Cardiac fibroblast (primary cell): ENCODE data around the gene TMEM43.
"Not testable (repeated sequence)": the region's sequence is repeated elsewhere in the genome, so short reads cannot be mapped to it uniquely, and the experiment has no call there.

ENCODE experiments used
- DNase-seq, 2 donors: peaks; one replicate each; pipeline versions ENCODE4 v3.0.0 to v3.0.0-alpha.2; 2010; ENCODE audit warnings: low read depth in 2 of 2
- H3K4me3 ChIP-seq, 2 donors: replicated peaks in 1 of 2; 1 replicate in 1 of 2; 2 replicates in 1 of 2; pipeline ENCODE4 v1.5.1; 2011; ENCODE audit warnings: low read depth in 2 of 2, low read length in 2 of 2, mild to moderate bottlenecking in 2 of 2, moderate library complexity in 1 of 2
- CTCF ChIP-seq: IDR thresholded peaks from one replicate; pipeline ENCODE4 v1.5.1; 2011; ENCODE audit warnings: low read depth, mild to moderate bottlenecking, low read length, inconsistent platforms

Gene TMEM43

DNA sequence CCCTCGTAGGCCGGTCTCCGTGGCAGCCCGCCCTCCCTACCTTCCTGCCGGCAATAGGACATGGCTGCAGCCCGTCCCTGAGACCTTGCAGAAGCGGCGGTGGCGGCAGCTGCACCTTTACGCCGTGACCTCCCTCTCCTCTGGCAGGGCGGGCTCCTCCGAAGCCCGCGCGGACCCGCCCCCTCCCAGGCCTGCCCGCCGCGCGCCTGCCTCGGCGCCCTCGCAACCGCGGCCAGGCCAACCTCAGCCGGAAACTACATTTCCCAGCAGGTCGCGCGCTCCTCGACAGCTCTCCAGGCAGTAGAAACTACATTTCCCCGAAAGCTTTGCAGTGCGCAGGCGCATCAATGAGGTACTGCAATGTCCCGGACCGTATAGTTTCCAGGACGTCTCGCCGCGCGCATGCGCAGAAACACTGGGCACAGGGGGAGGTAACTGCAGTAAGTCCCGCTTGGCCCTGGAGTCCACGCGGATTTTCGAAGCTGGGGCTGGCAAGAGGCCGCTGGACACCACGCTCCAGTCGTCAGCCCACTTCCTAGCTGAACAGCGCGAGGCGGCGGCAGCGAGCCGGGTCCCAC is at the start of gene TMEM43, which contains the start of gene CHCHD4:
Gene TMEM43 (plus strand): TSS at position 438 of the 578 bp plus-strand sequence. CDS start 142 bp downstream, outside the sequence.
Gene CHCHD4 (minus strand): TSS at position 256 of the 578 bp plus-strand sequence. CDS start 194 bp downstream, at position 62.
- peak; percentile 99 to 100 for DNase-seq
- TF ChIP-seq CTCF = no peak
- H3K4me3 ChIP-seq = peak within 1 kb of the TSS; percentile 100

DNA sequence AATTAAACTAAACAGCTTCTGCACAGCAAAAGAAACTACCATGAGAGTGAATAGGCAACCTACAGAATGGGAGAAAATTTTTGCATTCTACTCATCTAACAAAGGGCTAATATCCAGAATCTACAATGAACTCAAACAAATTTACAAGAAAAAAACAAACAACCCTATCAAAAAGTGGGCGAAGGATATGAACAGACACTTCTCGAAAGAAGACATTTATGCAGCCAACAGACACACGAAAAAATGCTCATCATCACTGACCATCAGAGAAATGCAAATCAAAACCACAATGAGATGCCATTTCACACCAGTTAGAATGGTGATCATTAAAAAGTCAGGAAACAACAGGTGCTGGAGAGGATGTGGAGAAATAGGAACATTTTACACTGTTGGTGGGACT is 49.6 kb upstream of the TMEM43 start:
- not testable (repeated sequence) for H3K4me3 ChIP-seq, DNase-seq

- no peak overlapping the region for H3K4me3 ChIP-seq
- no peak for TF ChIP-seq CTCF
- peak in 1 of 2 donors; percentile 3 for DNase-seq
Observed at GRCh38 chr3:14077310-14077709, 47.5 kb upstream of the TMEM43 start.

DNA sequence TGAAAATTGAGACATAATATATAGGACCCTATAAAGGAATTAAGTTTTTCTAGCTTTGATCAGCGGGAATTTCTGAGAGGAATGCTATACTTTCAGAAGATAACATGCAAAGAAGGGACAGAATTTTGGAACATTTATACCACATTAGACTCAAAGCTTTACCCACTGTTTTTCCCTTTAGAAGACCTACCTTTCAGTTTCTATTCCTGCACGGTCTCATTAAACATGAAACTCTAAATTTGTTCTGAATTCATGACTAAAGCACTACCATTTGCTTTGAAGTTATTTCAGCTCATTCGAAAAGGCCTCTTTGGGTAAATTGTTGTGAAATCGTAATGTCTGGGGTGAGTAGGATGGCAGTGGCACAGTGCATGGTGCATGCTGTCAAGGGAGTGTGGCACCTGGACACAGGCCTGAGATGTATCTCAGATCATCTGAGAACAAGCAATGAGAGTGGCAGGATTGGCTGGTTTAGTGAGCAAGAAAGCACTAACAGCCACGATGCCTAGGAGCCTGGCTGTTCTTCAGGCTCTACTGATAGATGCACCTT is 42.7 kb upstream of the TMEM43 start:
- DNase-seq = no peak

GRCh38 chr3:14087461-14087860 is 37.4 kb upstream of the TMEM43 start:
- DNase-seq, H3K4me3 ChIP-seq: not testable (repeated sequence)

More for the DNA sequence above, 42.7 kb upstream of the TMEM43 start:
- TF ChIP-seq CTCF = no peak
- no peak overlapping the region for H3K4me3 ChIP-seq

DNA sequence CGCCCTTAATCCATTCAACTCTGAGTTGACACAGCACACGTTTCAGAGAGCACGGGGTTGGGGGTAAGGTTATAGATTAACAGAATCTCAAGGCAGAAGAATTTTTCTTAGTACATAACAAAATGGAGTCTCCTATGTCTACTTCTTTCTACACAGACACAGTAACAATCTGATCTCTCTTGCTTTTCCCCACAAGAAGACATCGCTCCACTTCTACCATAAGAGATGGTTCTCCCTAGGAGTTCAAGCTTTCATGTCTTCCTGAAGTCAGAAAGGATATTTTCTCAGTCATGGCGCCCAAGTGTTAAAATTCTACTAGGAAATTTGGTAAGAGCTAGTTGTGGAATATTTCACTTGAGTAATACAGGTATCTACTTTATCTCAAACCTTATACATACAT is 32.9 kb upstream of the TMEM43 start:
- not testable (repeated sequence) for DNase-seq, H3K4me3 ChIP-seq

GRCh38 chr3:14092464-14092863 is 32.4 kb upstream of the TMEM43 start:
- H3K4me3 ChIP-seq = no peak overlapping the region
- DNase-seq = no peak
- TF ChIP-seq CTCF = no peak

DNA sequence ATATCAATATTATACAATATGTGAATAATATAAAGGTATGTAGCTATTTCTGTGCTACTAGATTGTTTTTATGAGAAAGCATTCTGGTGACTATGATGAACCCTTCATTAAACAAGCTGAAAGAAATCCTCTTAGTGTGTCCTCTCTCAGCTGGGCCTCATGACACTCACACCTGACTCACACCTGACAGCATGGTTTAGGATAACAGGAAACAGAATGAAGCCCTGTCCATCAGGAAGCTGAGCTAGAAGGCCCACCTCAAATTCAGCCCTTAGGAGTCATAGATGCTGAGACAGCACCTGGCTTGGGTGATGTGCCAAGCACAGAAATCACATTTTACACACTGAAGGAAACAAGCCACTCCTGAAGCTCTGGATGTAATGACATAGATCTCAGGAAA is 31.0 kb upstream of the TMEM43 start:
- DNase-seq = no peak
- H3K4me3 ChIP-seq = no peak overlapping the region
- TF ChIP-seq CTCF = no peak
